Astrocyte of the hippocampus (primary cell): Measurements from ENCODE around the gene MX2.
A peak's percentile ranks its signal among the peaks of the same experiment; 100 is the strongest.
"Not testable (repeated sequence)": the region's sequence is repeated elsewhere in the genome, so short reads cannot be mapped to it uniquely, and the experiment has no call there.

ENCODE experiments used
- DNase-seq: peaks from one replicate; pipeline ENCODE4 v3.0.0; 2011; ENCODE audit warnings: low read depth, low spot score

The MX2 gene, protein sequence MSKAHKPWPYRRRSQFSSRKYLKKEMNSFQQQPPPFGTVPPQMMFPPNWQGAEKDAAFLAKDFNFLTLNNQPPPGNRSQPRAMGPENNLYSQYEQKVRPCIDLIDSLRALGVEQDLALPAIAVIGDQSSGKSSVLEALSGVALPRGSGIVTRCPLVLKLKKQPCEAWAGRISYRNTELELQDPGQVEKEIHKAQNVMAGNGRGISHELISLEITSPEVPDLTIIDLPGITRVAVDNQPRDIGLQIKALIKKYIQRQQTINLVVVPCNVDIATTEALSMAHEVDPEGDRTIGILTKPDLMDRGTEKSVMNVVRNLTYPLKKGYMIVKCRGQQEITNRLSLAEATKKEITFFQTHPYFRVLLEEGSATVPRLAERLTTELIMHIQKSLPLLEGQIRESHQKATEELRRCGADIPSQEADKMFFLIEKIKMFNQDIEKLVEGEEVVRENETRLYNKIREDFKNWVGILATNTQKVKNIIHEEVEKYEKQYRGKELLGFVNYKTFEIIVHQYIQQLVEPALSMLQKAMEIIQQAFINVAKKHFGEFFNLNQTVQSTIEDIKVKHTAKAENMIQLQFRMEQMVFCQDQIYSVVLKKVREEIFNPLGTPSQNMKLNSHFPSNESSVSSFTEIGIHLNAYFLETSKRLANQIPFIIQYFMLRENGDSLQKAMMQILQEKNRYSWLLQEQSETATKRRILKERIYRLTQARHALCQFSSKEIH

GRCh38 chr21:41361786-41362604, at the start of gene MX2:
TSS of gene MX2 (plus strand) at chr21:41362027. CDS start at chr21:41376907, 14,880 bp downstream.
- peak; percentile 65 for DNase-seq

GRCh38 chr21:41313285-41314164, 48.3 kb upstream of the MX2 start:
- DNase-seq = not testable (repeated sequence)

GRCh38 chr21:41315726-41316125, 46.1 kb upstream of the MX2 start:
- no peak for DNase-seq

DNA sequence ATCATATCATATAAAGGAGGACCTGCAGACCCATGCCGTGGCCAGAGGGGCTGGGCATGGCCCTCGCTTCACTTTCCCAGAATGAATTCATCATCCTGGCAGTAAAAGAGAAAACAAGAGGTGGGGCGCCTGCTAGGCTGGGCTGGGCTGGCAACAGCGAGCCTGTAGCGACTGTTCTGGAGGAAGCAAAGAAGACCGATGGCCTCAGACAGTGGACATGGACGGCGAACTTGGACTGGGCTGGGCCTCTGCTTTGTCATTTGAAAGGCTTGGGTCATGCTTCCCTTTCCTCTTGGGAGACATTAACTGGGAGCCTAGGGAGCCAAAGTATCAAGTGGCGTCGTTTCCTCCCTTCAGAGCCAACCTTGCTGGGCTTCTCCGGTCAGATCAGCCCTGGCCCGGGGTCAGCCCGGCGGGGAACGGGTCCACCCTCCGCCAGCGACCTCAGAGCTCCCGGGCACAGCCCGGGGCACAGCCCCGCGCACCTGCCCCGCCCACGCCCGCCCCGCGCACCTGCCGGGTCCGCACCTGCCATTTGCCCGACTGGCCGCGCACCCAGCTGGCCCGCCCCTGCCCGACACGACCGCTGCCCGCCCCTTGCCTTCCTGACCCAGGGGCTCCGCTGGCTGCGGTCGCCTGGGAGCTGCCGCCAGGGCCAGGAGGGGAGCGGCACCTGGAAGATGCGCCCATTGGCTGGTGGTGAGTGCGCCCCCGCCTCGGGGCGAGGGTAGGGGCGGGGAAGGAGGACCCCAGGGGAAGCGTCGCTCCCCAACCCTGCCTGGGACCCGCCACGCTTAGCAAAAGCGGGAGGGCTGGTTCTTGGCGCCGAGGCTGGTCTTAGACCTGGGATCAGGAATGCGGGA, 45.4 kb upstream of the MX2 start, which contains the start of gene FAM3B:
FAM3B (plus strand) TSS at position 602 of the 863 bp plus-strand sequence; CDS start at position 681, 79 bp downstream.
- peak; percentile 12 for DNase-seq

- no peak for DNase-seq
Measured at GRCh38 chr21:41317063-41317392, 44.8 kb upstream of the MX2 start.

GRCh38 chr21:41317458-41317857, 44.4 kb upstream of the MX2 start:
- no peak for DNase-seq

DNA sequence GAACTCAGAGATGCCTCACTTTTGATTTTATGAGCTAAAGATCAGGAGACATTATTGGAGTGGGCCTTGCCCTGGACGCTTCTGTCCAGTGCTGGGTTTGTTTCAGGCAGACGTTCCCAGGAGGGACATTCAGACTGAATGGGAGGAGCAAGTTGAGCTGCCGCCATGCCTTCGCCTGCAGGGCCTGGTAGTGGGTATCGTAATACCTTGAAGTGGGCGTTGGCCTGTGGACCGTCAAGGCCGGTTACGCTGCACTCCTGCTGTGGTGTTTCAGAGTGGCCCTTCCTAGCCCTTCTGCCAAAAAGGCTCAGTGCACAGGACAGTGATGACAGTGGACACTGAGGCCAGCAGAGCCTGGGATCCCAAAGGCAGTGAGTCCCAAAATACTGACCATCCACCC, 43.6 kb upstream of the MX2 start:
- no peak for DNase-seq

- DNase-seq = no peak
Measured at GRCh38 chr21:41319273-41319672, 42.6 kb upstream of the MX2 start.

- no peak for DNase-seq
Measured at GRCh38 chr21:41321211-41321907, 40.5 kb upstream of the MX2 start.

- no peak for DNase-seq
Measured at GRCh38 chr21:41321908-41322495, 39.8 kb upstream of the MX2 start.

DNA sequence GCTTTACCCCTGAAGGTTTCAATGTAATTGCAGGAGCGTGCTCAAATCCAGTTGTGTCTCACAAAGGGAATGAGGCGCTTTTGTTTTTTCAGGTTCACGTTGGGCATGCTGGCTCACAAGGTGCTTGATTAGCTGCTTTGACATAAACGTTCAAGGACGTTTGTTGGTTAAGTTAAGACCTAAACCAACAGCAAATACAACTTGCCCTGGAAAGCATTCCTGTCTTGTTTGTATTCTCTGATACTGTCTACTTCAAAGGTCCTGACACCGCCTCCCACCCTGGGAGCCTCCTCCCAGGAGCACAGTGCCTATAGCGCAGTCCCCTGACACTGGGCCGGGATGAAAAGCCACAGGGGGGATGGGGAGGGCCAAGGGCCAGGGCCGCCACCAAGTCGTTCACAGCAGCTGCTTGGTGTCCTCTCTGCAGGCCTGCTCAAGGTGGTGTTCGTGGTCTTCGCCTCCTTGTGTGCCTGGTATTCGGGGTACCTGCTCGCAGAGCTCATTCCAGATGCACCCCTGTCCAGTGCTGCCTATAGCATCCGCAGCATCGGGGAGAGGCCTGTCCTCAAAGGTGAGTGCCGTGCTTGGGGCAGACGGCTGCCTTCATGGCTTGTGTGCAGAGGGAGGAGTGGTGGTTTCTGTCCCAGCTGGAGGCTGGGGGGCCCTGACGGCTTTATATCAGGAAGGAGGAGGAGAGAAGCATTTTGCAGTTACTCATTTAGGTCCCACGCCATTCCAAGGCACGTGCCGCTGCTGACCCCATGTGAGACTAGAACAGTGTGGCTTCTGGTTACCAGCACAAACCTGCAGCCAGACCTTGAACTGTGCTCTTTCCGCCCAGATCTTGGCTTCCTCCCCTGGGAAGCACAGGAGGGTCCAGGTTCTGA, 39.1 kb upstream of the MX2 start:
- no peak for DNase-seq

DNA sequence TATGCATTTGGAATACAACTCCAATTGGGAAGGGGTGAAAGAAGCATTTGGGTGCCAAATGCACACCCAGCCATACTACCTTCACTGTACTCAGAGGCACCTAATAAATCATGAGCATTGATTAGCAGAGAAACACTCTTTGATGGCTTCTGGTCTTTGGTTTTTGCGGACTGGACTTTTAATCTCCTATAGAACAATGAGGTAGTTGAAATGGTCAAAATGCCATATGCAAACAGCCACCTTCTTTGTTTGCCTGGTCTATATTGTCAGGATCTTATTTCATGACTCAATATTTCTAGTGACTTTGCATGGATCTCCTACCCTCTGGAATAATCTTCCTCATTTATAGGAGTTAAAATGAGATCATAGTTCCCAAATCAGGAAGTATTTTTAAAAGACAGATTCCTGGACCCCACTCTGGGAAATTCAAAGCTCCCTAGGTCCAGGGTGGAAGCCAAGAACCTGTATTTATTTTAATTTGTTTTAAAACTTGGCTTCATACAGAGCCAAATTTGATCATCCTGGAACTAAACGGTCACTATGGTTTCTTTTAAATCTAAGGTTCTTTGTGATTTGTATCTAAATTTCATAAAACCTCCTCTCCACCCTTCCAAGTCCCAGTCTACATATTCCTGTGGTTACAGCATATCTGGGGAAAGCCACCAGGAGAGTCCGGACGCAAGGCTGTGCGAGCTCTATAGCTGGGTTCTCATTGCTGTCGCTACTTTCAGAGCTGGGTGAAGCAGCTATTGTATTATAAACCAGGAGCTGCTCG, 36.5 kb upstream of the MX2 start:
- DNase-seq = no peak

DNA sequence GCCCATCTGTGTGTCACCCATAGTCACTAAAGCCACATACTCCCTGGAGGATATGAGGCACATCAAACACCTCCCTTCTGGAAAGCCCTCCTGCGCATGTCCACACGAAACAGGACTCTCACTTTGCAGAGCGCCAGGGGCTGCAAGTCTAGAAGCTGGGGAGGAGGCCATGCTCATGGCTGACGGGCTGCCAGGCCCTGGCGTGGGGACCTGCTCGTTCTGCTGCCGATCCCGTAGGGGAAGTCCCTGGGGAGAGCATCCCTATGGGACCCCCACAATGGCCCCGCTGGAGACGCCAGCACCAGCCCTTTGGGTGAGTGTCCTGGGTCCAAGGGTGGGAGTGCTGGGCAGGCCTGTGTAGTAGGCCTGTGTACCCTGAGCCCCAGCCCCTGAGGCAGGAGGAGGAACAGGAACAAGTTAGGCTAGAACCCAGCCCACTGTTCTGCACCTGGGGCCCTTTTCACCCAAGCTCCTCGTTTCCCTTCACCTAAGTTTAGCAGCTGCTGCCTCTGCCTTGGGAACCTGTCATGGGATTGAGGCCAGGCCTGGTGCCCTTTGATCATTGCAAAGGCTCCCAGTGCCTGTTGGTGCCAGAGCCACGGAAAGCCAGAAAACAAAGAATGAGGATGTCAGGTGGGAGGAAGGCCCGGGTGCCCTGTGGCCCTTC, 35.3 kb upstream of the MX2 start:
- DNase-seq = no peak

DNA sequence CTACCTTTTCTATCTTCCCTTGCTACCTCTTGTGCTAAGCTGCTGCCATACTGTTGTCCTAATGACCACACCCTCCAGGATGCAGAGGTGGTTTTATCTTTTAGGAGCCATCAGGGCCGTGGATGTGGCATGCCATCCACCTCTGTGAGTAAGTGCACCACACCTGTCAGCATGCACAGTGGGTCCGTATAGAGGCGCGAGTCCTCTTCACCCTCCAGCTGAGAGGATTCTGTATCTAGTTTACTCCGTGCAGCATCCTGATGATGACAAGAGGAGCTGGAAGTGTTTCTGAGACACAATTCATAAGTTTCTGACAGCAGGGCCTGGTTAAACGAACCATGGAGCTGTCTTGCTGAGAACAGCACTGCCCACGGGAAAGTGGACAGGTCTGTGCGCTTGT, 34.1 kb upstream of the MX2 start:
- no peak for DNase-seq

- DNase-seq = peak; percentile 86
Measured at GRCh38 chr21:41328660-41329607, 32.9 kb upstream of the MX2 start.

DNA sequence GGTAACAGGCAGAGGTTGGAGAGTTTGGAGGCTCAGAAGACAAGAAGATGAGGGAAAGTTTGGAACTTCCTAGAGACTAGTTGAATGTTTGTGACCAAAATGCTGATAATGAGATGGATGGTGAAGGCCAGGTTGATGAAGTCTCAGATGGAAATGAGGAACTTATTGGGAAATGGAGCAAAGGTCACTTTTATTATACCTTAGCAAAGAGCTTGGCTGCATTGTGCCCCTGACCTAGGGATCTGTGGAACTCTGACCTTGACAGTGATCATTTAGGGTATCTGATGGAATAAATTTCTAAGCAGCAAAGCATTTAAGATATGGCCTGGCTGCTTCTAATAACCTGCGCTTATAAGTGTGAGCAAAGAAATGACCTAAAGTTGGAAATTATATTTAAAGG, 28.1 kb upstream of the MX2 start:
- DNase-seq = no peak
